ELR (cell line): ENCODE measurements around the gene FAM193A.
"Not testable (repeated sequence)": the region's sequence is repeated elsewhere in the genome, so short reads cannot be mapped to it uniquely, and the experiment has no call there.

Experiments used
- DNase-seq: peaks from one replicate; pipeline ENCODE4 v3.0.0-alpha.2; 2015; ENCODE audit warnings: low read depth

Gene FAM193A, protein sequence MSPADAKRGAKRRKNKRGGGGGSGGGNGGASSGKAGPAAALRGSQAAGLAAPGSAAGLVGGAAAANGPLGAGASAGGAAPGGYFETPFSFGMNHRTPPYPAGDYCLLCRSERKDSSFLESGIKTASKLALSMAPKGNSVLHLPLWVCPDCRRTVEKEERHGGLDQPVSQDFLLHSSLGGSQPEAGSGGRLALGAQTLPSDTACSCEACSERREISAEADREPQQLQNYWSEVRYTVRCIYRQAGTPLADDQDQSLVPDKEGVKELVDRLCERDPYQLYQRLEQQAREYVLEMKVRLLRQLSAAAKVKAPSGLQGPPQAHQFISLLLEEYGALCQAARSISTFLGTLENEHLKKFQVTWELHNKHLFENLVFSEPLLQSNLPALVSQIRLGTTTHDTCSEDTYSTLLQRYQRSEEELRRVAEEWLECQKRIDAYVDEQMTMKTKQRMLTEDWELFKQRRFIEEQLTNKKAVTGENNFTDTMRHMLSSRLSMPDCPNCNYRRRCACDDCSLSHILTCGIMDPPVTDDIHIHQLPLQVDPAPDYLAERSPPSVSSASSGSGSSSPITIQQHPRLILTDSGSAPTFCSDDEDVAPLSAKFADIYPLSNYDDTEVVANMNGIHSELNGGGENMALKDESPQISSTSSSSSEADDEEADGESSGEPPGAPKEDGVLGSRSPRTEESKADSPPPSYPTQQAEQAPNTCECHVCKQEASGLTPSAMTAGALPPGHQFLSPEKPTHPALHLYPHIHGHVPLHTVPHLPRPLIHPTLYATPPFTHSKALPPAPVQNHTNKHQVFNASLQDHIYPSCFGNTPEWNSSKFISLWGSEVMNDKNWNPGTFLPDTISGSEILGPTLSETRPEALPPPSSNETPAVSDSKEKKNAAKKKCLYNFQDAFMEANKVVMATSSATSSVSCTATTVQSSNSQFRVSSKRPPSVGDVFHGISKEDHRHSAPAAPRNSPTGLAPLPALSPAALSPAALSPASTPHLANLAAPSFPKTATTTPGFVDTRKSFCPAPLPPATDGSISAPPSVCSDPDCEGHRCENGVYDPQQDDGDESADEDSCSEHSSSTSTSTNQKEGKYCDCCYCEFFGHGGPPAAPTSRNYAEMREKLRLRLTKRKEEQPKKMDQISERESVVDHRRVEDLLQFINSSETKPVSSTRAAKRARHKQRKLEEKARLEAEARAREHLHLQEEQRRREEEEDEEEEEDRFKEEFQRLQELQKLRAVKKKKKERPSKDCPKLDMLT (N-terminal part only)

DNA sequence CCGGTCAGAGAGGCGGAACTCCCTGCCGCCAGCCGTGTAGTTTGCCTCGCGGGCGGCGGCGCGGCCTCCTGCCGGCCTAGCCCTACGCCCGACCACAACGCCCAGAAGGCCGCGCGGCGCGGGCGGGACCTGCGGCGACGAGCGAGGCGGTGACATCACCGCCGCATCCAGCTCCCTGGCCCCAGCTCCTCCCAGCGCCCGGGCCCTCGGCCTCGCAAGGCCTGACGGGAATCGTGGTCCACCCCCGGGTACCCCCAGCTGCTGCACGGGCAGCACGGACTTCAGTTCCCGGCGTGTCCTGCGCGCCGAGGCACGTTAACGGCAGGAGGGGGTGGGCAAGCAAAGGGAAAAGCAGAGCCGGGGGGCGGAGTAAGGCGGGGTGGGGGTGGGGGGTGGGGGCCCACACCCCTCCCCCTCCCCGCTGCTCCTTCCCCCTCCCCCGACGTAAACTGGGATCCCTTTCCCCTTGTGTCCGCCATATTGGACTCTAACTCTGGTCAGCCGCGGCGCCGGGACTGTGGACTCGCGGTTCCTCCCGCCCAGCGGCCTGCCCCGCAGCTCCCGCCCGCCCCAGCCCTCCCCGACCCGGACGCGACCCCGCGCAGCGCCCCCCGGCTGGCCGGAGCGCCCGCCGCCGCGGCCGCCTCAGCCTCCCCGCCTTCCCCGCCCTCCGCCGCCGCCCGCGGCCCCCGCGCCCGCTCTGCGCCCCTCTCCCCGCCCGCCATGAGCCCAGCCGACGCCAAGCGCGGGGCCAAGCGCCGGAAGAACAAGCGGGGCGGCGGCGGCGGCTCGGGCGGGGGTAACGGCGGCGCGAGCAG is at the start of gene FAM193A:
FAM193A (plus strand) TSS at position 455 of the 818 bp plus-strand sequence; CDS start at position 724, 269 bp downstream.
- peak; percentile 99 for DNase-seq

DNA sequence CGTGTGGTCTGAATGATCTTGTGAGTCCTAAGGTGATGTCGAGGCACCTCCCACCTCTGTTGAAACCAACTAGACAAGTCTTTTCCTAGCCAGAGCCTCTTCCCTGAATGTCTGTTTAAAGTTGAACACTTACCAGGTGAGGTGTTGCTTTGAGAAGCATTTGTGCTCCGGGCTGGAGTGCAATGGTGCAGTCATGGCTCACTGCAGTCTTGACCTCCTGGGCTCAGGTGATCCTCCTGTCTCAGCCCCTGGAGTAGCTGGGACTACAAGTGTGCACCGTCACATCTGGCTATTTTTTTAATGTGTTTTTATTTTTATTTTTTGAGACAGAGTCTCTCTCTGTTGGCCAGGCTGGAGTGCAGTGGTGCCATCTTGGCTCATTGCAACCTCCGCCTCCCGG is 49.5 kb upstream of the FAM193A start:
- no peak for DNase-seq

DNA sequence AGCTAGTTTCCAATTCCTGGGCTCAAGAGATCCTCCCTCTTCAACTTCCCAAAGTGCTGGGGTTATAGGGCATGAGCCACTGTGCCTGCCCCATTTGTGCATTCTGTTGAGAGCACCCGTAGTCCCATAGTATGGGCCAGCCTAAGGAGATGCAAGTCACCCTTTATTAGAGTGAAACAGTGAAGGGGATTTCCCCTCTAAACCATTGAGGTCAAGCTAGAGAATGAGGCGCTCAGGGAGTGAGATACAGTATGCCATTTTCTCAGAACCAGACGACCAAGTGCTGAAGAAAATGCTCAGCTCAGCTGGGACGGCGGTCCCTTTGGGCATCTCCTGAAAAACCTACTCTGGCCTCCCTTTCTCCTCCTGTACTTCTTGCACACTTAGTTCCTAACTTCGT is 48.8 kb upstream of the FAM193A start:
- DNase-seq: no peak

DNA sequence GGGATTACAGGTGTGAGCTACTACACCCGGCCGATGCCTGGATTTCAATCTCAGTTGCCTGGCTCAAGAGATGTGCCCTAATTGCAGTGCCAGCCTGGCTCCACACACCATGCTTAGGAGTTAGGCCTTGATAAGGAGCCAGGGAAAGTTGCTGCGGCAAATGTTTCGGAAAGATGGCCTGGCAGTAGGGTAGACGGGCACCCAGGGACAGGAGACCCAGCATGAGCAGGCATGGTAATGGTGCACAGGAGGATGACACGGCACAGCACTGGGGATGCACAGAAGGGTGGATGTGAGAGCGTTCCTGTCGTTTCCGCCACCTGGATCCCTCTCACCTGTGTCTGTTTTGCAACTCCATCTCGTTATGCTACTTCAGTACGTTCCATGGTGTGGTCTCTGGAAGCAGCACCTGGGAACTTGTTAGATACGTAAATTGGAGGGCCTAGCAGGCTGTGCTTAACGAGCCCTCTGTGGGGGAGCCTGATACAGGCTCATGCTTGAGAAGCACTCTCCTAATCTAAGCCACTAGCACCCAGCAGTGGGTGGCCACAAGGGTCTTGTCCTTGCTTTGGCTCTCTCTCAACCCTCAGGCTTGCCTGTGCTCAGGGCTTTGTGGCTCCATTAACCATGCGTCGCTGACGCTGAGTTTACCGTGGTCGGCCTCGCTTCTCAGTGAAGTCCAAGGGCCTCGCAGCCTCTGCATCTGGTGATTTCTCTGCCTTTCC is 47.2 kb upstream of the FAM193A start:
- DNase-seq: no peak

DNA sequence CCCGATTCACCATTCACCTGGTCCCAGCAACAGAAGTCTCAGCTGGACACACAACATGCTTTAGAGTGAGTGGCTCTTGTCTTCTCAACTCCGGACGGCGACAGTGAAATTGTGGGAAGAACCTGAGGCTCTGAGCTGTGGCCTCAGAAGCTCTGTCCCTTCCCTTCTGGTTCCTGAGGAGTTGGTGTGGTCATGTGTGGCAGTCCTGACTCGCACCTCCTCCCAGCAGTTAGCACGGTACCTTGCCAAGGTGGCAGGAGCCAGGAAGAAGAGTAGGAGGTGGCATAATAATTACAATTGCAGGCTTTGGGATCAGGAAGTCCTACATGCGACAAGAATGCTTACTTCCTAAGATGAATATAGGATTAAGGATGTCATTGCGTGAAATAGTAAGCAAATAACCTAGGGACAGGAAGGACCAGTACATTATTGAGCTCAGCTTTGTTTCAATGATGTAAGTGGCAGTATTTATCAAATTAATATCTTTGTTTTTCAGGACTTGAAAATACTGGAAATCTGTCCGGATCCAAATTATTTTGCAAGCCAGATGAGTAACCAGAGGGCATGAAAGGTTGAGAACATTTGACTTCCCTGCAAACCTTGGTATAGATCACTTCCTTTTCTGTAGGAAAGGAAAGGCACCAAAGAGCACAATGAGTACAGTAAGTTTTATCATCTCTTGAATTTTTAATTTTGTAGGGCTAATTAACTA is 46.5 kb upstream of the FAM193A start:
- DNase-seq: peak; percentile 31

DNA sequence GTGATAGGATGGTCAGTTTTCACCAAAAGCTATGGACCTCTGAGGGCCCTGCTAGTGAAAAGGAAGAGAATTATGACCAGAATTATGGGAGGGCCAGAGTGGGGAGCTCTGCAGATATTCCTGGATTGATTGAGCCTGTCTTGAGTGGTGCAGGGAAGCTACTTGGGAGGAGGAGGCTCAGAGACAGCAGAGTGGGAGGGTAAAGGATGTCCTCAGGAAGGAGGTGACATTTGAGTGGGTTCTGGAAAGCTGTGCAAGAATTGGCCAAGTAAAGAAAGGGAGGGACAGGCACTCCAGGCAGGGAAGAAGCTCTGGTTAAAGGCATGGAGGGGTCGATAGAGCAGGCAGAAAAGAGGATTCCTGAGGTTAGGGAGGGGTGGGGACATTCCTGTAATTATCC is 43.5 kb upstream of the FAM193A start:
- DNase-seq: no peak

DNA sequence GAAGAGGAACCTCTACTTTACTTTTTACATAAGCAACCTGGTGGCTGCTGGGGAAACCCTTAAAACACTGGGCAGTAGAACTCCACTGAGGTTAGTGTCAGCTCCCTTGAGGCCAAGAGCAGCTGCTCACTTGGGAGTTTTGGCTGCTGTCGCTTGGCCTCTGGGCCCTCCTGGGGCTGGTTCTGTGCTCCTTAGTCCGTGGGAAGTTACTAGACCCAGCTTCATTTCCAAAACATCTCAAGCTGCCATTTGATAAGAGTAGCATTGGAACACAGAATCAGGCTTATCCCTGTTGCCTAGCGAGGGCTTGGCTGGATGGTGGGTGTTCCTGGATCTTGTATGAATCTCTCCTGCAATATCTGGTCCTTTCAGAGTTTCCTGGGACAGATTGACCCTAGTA is 41.5 kb upstream of the FAM193A start:
- no peak for DNase-seq

DNA sequence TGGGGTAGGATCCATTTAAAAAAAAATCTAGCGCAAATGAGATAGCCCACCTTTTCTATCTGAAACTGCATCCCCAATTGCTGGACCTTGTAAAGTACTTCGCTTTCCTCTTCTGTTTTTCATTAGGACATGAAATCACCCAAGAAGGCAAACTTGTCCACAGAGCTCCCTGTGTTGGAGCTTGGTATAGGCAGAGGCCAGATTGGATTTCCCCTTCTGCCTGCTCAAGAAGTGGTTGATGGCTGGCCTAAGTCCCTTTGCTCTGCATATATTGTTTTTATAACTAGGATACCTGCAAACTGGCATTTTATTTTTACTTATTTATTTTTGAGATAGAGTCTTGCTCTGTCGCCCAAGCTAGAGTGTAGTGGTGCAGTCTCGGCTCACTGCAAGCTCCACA is 39.1 kb upstream of the FAM193A start:
- no peak for DNase-seq

DNA sequence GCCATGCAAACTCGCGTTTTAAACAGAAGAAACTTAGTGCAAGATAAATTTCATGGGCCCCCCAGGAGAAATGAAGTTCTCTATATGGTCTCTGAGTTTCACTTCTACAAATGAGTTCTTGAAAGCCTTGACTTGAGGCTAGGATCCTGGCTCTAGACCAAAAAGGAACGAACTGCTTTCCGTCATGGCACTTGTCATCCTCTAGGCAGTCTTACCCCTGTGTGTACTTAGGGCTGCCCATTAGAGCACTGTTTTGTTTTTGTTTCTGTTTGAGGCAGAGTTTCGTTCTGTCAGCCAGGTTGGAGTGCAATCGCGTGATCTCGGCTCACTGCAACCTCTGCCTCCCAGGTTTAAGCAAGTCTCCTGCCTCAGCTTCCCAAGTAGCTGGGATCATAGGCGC is 38.5 kb upstream of the FAM193A start:
- no peak for DNase-seq

DNA sequence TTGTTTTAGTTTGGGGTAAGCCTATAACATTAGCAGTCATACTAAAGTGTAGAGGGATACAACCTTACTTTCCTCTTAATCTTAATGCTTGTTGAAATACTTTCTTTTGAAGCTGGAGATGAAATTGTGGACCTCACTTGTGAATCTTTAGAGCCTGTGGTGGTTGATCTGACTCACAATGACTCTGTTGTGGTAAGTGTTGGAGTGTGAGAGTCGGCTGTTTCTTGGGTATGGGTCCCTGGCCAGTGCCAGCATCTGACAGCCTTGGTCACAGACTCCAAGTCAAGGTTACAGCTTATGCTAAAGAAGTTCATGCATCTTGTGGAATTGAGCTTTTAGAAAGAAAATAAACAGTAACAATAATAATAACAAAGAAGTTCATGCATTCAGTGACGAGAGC is 35.9 kb upstream of the FAM193A start:
- peak; percentile 24 for DNase-seq

DNA sequence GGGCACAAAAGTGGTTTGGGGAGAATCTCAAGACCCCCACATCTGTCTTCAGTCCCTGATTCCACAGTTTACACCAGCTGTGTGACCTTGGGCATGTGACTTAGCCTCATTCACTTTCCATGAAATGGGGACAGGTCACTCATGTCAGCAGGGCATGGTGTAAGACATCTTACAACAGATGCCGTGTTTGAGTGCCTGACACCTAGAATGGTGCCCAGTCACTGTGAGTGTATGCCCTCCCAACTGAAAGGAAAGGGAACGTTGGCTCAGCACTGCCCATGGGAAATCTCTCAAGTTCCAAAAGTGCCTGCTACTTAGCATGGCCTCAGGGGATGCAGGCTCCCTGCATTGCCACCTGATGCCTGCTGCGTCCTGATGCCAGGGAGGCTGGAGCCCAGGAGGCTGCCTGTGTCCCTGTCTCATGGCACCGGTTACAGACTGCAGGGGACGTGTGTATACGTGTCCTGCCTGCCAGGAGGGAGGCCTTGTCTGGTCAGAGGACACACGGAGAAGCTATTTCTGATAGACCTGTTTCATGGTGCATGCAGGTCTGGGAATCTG is 35.3 kb upstream of the FAM193A start:
- DNase-seq: no peak

DNA sequence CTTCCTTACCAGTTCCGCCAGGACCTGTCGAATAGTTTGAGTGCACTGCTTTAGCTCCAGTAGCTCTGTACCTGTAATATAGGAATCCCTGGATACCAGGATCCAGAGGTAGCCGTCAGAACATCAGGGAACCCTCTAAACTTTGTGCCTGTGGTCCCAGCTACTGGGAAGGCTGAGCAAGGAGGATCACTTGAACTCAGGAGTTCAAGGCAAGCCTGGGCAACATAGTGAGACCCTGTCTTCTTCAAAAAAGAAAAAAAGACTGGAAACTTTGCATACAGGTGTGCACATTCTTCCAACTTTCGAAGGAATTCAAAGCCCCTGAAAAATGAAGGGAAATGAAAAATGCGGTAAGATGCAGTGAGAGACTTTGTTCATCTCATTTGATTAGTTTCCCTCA is 32.6 kb upstream of the FAM193A start:
- DNase-seq: no peak

DNA sequence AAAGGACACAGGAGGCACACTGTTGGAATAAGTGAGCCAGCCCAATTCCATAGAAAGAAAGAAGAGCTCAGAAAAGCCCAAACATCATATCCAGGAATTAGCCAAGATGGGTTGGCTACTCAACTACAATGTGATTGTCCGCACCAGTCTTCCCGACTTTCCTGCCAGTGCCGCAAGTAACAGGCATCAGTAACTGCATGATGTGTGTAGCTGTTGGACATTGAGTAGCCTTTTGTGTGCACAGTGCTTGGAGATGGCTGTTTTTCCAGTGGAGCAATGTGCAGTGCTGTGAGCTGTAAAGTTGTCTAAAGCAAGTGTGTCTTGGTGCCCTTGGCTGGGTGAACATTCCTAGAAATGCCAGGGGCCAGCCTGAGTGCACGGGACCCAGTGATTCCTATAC is 29.2 kb upstream of the FAM193A start:
- no peak for DNase-seq

DNA sequence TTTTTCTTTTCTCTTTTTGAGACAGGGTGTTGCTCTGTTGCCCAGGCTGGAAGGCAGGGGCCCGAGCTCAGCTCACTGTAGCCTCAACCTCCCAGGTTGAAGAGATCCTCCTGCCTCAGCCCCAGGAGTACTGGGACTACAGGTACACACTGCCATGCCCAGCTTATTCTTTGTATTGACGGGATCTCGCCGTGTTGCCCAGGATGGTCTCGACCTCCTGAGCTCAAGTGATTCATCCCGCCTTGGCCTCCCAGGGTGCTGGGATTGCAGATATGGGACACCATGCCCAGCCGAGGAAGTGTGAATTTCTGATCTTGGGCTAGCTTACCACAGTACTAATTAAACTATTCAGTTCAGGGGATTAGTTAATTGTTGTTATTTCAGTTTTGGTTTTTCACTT is 28.6 kb upstream of the FAM193A start:
- no peak for DNase-seq

DNA sequence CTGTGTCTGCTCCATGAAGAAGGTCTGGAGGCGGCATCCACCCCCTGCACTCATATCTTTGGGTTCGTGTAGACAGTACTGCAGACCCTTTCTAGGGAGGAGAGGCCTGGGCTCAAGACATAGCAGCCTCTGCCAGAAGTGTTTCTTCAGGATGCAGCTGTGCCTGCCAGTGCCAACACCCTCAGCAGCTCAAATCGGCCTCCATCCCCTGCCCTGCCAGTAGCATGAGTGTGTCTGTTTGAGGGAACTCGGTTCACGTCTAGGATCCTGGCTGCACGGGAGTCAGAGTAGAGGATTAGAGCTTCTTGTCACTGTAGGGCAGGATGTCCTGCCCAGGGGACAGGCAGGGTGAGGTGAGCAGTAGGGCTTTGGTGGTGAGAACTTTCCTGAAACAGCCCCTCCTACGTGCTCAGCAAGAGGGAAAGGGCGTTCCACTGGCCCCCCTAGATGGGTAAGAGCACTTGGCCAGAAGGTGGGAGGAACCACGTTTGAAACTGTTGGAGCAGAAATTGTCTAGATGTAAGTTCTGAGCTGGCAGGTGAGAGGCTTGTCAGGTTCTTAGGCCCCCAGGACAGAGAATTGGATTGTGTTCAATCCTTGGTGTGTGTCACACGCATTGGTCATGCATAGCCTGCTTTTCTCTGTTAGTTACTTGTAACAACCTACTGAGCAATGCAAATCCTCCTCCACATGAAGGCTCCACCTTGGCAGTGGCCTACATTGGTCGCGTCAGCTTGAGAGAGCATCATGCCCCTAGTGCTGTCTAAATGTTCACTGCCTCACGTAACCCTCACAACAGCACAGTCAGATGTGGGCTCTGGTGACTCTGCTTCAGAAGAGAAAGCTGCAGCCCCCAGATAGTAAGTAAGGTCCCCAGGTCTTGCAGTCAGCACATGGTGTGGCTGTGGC is 25.8 kb upstream of the FAM193A start:
- no peak for DNase-seq

DNA sequence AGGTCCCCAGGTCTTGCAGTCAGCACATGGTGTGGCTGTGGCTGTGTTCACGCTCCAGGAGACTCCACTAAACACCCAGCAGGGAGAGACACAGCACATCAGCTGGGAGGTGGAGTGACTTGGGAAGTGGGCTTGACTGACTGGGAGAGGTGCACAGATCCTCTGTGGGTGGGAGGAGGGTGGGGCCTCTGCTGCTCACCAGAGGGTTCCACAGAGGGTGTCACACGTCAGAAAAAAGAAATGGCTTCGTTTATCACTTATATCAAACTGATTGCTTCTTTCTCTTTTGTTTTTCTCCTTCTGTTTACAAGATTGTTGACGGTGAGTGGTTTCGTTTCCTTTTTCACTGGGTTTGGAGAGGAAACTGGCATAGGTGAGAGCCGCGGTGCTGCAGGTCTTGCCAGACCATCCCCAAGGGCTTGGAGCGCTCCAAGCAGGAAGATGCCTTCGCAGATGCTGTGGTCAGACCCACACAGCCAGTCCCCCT is 24.8 kb upstream of the FAM193A start:
- no peak for DNase-seq

DNA sequence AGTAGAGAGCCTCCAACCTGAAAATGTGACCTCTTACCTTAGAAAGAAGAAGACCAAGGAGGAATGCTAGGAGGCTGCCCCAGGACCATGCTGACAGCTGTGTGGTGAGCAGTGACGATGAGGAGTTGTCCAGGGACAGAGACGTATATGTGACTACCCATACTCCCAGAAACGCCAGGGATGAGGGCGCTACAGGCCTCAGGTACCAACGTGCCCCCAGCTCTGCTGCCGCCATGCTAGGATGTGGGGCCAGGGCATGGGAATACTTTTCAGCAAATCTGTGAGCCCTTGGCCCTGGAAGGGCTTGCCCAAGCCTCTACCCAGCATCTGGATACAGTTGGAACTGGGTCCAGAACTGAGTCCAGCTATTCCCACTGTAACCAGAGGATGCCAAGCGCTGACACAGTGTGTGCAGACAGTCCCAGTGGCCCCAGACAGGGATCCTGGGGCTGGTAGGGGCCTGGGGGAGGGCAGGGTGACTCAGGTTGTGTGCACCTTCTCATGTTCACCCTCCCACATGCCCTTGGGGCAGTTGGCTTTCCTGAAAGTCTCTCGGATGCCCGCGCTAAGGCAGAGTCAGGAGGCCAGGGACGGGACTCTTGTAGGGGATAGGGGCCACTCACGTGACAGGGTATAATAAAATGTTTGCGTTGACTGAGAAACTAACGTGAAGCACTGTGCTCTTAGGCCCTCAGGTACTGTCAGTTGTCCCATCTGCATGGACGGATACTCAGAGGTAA is 23.9 kb upstream of the FAM193A start:
- no peak for DNase-seq

DNA sequence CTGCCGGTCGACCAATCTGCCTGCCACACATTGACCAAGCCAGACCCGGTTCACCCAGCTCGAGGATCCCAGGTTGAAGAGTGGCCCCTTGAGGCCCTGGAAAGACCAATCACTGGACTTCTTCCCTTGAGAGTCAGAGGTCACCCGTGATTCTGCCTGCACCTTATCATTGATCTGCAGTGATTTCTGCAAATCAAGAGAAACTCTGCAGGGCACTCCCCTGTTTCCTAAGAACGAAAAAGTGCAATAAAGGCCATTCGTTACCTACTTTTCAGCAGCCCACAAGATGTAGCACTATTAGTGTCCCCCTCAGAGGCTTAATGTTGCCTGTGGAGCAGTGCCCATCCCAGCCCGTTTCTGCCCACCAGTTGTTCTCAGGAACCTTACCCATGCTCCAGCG is 22.3 kb upstream of the FAM193A start:
- not testable (repeated sequence) for DNase-seq
